Measurements from ENCODE around the gene UST. TPM values are rescaled to one million over a fixed set of nuclear protein-coding genes. Genes with fewer than 3 reads are reported as not detected.

UST gene
- total RNA-seq, 1 donor from 2014 or later: 23.2 TPM

DNA sequence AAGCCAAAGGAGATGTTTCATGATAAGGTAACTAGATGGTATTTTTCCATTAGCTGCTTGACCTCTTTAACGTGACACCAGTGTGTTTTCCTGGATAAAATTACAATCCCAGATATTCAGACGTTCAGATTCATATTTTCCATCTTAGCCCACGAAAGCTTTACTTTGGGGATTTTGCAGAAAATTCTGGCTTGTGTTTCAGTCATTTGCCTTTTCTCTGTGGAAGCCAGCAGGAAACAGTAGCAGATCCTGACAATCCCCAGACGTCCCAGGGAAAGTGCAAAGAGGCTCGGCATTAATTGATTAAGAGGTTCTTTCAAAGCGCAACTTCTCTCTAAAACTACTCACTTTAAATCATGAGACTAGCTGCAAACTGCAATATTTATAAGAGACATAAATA is 243.6 kb downstream of the UST start:
- Mint-ChIP-seq H3K9me3 (ENCODE audit: unreplicated experiment) (no peaks in the 10 kb centered on the region), H3K27me3 (ENCODE audit: unreplicated experiment) (peaks cover 2% of the 10 kb centered on the region), H3K27ac (ENCODE audit: unreplicated experiment) (no peak overlapping the region), H3K36me3 (ENCODE audit: low read depth, unreplicated experiment) (peaks cover 21% of the 10 kb centered on the region), H3K4me1 (ENCODE audit: unreplicated experiment) (peaks cover 16% of the 10 kb centered on the region), H3K4me3 (ENCODE audit: unreplicated experiment) (no peak overlapping the region)
- no peak for DNase-seq (ENCODE audit: low spot score)
- TF ChIP-seq, protein P1, sequence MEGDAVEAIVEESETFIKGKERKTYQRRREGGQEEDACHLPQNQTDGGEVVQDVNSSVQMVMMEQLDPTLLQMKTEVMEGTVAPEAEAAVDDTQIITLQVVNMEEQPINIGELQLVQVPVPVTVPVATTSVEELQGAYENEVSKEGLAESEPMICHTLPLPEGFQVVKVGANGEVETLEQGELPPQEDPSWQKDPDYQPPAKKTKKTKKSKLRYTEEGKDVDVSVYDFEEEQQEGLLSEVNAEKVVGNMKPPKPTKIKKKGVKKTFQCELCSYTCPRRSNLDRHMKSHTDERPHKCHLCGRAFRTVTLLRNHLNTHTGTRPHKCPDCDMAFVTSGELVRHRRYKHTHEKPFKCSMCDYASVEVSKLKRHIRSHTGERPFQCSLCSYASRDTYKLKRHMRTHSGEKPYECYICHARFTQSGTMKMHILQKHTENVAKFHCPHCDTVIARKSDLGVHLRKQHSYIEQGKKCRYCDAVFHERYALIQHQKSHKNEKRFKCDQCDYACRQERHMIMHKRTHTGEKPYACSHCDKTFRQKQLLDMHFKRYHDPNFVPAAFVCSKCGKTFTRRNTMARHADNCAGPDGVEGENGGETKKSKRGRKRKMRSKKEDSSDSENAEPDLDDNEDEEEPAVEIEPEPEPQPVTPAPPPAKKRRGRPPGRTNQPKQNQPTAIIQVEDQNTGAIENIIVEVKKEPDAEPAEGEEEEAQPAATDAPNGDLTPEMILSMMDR (IDR thresholded peaks at IDR 0.05; ENCODE audit: unreplicated experiment): no peak

DNA sequence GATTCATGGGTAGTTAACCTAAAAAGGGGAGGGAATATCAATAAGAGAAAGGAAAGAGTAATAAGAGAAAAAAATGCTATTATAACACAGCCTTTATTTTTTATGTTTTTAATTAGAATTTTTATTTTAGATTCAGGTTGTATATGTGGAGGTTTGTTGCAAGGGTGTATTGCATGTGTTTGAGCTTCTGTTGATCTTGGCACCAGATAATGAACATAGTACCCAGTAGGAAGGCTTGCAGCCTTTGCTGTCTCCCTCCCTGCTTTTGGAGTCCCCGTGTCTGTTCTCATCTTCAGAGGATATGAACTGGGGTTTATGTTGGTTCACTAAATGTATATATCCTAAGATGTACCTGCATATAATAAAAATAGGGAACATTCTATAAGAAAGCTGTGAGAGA is 250.0 kb downstream of the UST start:
- Mint-ChIP-seq H3K27ac (ENCODE audit: unreplicated experiment) (no peak overlapping the region), H3K27me3 (ENCODE audit: unreplicated experiment) (peaks cover 2% of the 10 kb centered on the region), H3K9me3 (ENCODE audit: unreplicated experiment) (no peaks in the 10 kb centered on the region), H3K4me3 (ENCODE audit: unreplicated experiment) (no peak overlapping the region), H3K4me1 (ENCODE audit: unreplicated experiment) (peaks cover 4% of the 10 kb centered on the region), H3K36me3 (ENCODE audit: low read depth, unreplicated experiment) (peaks cover 28% of the 10 kb centered on the region)
- DNase-seq (ENCODE audit: low spot score): no peak
- TF ChIP-seq, protein P1 (IDR thresholded peaks at IDR 0.05; ENCODE audit: unreplicated experiment): no peak

DNA sequence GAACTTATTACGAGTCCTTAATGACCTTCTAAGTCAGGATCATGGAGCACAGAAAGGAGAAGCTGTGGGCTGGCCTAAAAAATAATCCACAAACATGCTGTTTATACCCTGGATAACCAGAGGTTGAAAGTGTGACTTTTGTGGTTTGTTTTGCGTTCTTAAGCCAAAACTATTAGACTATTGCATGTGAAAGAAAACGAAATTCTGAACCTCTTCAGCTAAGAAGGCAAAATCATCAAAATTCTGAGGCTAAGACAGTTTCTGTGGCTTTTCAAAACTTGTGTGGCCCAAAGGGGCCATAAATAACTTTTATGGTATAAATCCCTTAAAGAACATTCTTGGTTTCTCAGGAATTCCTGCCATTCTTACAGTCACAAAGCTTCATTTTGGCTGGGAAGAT is 251.0 kb downstream of the UST start:
- DNase-seq (ENCODE audit: low spot score): no peak
- H3K27ac Mint-ChIP-seq (ENCODE audit: unreplicated experiment): no peak overlapping the region
- peaks cover 4% of the 10 kb centered on the region for H3K4me1 Mint-ChIP-seq (ENCODE audit: unreplicated experiment)
- TF ChIP-seq, protein P1 (IDR thresholded peaks at IDR 0.05; ENCODE audit: unreplicated experiment): no peak
- no peaks in the 10 kb centered on the region for H3K9me3 Mint-ChIP-seq (ENCODE audit: unreplicated experiment)
- no peak overlapping the region for H3K4me3 Mint-ChIP-seq (ENCODE audit: unreplicated experiment)
- no peaks in the 10 kb centered on the region for H3K27me3 Mint-ChIP-seq (ENCODE audit: unreplicated experiment)
- H3K36me3 Mint-ChIP-seq (ENCODE audit: low read depth, unreplicated experiment): peaks cover 23% of the 10 kb centered on the region

DNA sequence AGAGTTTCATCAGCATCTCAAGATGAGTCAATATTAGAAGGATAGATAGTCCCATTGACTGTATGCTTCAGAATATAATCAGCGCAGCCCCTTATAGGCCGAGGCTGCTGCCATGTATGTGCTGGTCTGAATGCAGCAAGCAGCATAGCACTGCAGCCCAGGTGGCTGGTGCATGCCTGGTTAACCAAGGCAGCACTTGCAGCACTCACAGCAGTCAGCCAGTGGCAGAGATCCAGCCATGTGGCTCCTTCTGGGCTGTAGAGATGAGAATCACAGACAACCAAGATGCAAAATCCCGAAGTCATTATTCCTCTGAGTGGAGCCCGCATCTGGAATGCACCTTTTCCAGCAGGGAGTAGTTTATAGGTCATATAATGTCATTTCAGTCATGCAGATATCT is 251.9 kb downstream of the UST start:
- peaks cover 21% of the 10 kb centered on the region for H3K36me3 Mint-ChIP-seq (ENCODE audit: low read depth, unreplicated experiment)
- H3K27ac Mint-ChIP-seq (ENCODE audit: unreplicated experiment): no peak overlapping the region
- TF ChIP-seq, protein P1 (IDR thresholded peaks at IDR 0.05; ENCODE audit: unreplicated experiment): no peak
- no peak overlapping the region for H3K4me3 Mint-ChIP-seq (ENCODE audit: unreplicated experiment)
- H3K9me3 Mint-ChIP-seq (ENCODE audit: unreplicated experiment): no peaks in the 10 kb centered on the region
- DNase-seq (ENCODE audit: low spot score): no peak
- H3K27me3 Mint-ChIP-seq (ENCODE audit: unreplicated experiment): no peaks in the 10 kb centered on the region
- H3K4me1 Mint-ChIP-seq (ENCODE audit: unreplicated experiment): peaks cover 4% of the 10 kb centered on the region

DNA sequence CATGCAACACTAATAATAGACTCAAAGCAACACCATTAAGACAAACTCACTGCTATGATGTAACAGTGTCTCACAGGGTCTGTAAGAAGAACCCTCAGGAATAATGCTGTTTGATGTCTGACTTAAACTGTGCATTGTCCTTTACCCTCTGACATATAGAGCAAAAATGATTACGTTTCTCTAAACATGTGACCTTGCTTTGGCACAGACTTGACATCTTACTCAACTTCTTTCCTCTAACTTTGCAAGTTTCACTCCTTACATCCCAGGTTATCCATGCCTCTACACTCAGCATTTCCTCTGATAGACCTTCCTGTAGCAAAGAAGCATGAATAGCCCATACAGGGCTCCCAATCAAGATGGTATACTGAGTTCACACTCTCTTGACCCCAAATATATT is 252.7 kb downstream of the UST start:
- no peaks in the 10 kb centered on the region for H3K27me3 Mint-ChIP-seq (ENCODE audit: unreplicated experiment)
- peaks cover 2% of the 10 kb centered on the region for H3K4me1 Mint-ChIP-seq (ENCODE audit: unreplicated experiment)
- DNase-seq (ENCODE audit: low spot score): no peak
- no peak overlapping the region for H3K27ac Mint-ChIP-seq (ENCODE audit: unreplicated experiment)
- H3K4me3 Mint-ChIP-seq (ENCODE audit: unreplicated experiment): no peak overlapping the region
- H3K9me3 Mint-ChIP-seq (ENCODE audit: unreplicated experiment): no peaks in the 10 kb centered on the region
- TF ChIP-seq, protein P1 (IDR thresholded peaks at IDR 0.05; ENCODE audit: unreplicated experiment): no peak
- peaks cover 27% of the 10 kb centered on the region for H3K36me3 Mint-ChIP-seq (ENCODE audit: low read depth, unreplicated experiment)
